Smooth muscle cell of the umbilical artery (primary cell): ENCODE measurements around the gene FGF22. TPM values are rescaled to one million over a fixed set of nuclear protein-coding genes. Genes with fewer than 3 reads are reported as not detected.

Experiments used
- total RNA-seq: library from RNA; depleted of rRNA; stranded (reverse); fragments of >200 nt; gene quantifications from 2 replicates; pipeline ENCODE4 v1.2.3, GENCODE V29; 2014

Gene FGF22
- not detected in 2 replicates for total RNA-seq

GRCh38 chr19:639253-640160 lies at the start of gene FGF22:
FGF22 (plus strand) TSS chr19:639879; CDS start chr19:639926, 47 bp downstream.

DNA sequence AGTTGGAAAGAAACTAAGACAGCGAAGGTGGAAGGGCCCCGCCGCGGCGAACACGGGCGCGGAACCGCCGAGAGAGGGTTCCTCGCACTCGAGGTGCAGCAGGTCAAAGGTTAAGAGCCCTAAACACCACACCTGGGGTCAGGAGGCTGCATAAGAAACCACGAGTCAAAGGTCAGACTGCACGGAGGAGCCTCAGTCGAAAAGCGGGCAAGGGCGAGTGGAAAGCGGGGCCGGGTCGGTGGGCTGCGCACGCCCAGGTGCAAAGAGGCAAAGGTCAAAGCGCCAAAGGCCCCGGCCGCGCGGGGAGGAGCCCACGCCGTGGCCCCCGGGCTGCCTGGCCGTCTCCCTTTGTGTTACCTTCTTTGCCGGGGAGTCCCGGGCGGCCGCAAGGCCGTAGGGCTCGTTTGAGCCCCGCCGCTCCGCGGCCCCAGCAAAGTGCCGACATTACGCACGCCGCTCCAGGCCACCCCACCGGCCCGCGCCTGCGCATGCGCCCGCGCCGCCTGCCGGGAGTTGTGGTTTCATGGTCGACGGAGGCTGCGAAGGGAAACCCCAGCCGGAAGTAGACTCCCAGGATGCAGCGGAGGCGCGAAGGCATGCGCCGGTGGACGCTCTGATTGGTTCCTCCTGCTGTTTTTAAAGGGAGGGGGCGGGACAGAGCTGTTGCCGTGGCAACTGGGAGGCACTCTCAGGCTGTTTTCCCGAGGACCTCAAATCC lies 6.5 kb upstream of the FGF22 start, which contains the start of gene POLRMT:
TSS of gene POLRMT (minus strand) at position 470 of the 718 bp plus-strand sequence. CDS start at position 445, 25 bp downstream.

DNA sequence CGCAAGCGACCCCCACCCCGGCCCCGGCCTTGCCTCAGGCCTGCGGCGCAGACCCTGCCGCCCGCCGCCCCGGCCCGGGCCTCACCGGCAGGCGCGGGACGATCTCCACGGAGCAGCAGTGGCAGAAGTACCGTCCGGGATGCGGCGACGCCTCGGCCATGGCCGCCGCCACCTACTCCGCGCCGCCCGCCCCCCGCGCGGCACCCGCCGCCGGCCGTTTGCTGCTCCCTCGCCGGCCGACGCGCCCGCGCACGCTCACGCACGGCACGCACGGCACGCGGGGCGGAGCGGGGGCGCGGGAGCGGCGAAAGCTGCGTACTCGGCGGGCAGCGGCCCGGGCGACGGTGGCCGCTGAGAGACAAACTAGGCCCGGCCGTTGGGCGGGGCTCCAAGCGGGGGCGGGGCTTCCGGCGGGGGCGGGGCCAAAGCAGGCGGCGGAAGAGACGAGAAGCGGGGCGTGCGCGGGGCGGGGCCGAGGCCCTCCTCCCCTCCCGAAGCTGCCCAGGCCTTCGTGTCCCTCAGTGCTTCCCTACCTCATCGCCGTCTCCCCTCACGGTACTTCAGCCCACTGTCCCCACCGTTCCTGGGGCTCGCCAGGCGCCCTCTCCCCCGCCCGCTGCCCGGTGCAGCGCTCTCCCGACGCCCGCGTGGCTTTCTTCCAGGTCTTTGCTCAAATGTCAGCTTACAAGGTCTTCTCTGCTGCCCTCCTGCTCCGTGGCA lies 23.4 kb downstream of the FGF22 start, which contains the start of gene RNF126:
TSS of gene RNF126 (minus strand) at position 253 of the 720 bp plus-strand sequence. CDS start at position 160, 93 bp downstream.

GRCh38 chr19:676339-677105 lies 36.8 kb downstream of the FGF22 start, which contains the start of gene FSTL3:
FSTL3 (plus strand) TSS chr19:676392; CDS start chr19:676424, 32 bp downstream.

Other genes starting within 250 kb of the FGF22 start
- gene C2CD4C, start 230.7 kb upstream of the FGF22 start, total RNA-seq = under 0.01 and 0.28 TPM in 2 replicates
- gene SHC2, start 178.8 kb upstream of the FGF22 start, total RNA-seq = 0.78 and 1.8 TPM in 2 replicates
- gene MADCAM1, start 143.4 kb upstream of the FGF22 start, total RNA-seq = under 0.01 TPM in 1 of 2 replicates, not detected in the other
- gene TPGS1, start 132.4 kb upstream of the FGF22 start, total RNA-seq = 20.6 and 35.6 TPM in 2 replicates
- 54.3 and 60.8 TPM in 2 replicates for gene CDC34, start 108.1 kb upstream of the FGF22 start, total RNA-seq
- gene GZMM, start 95.8 kb upstream of the FGF22 start, total RNA-seq = not detected in 2 replicates
- 507 and 644 TPM in 2 replicates for gene BSG, start 67.3 kb upstream of the FGF22 start, total RNA-seq
- gene HCN2, start 50.0 kb upstream of the FGF22 start, total RNA-seq = 1.2 and 3.5 TPM in 2 replicates
- 24.3 and 37.9 TPM in 2 replicates for gene POLRMT, start 6.3 kb upstream of the FGF22 start, total RNA-seq
- 16.6 and 29.8 TPM in 2 replicates for gene RNF126, start 23.3 kb downstream of the FGF22 start, total RNA-seq
- gene FSTL3, start 36.5 kb downstream of the FGF22 start, total RNA-seq = 189 and 372 TPM in 2 replicates
- gene PRSS57, start 55.6 kb downstream of the FGF22 start, total RNA-seq = not detected in 2 replicates
- 0.28 and 0.89 TPM in 2 replicates for gene PALM, start 69.1 kb downstream of the FGF22 start, total RNA-seq
- not detected in 2 replicates for gene MISP, start 111.2 kb downstream of the FGF22 start, total RNA-seq
- gene PTBP1, start 157.6 kb downstream of the FGF22 start, total RNA-seq = 69.5 and 117 TPM in 2 replicates
- 0.59 and 0.78 TPM in 2 replicates for gene PLPPR3, start 182.1 kb downstream of the FGF22 start, total RNA-seq
- not detected in 2 replicates for gene AZU1, start 188.0 kb downstream of the FGF22 start, total RNA-seq
- not detected in 2 replicates for gene PRTN3, start 201.1 kb downstream of the FGF22 start, total RNA-seq
- gene ELANE, start 212.4 kb downstream of the FGF22 start, total RNA-seq = not detected in 2 replicates
- gene CFD, start 219.8 kb downstream of the FGF22 start, total RNA-seq = 1.7 and 3.6 TPM in 2 replicates